ENCODE results near the gene RHOBTB3.

Gene RHOBTB3

GRCh38 chr5:95842854-95843544 is 111.9 kb downstream of the RHOBTB3 start:
- TF ChIP-seq ZNF274 (IDR thresholded peaks at IDR 0.05; ENCODE audit: low read depth, low read length): no peak
- H3K4me3 ChIP-seq (ENCODE audit: low read length): no peak overlapping the region

DNA sequence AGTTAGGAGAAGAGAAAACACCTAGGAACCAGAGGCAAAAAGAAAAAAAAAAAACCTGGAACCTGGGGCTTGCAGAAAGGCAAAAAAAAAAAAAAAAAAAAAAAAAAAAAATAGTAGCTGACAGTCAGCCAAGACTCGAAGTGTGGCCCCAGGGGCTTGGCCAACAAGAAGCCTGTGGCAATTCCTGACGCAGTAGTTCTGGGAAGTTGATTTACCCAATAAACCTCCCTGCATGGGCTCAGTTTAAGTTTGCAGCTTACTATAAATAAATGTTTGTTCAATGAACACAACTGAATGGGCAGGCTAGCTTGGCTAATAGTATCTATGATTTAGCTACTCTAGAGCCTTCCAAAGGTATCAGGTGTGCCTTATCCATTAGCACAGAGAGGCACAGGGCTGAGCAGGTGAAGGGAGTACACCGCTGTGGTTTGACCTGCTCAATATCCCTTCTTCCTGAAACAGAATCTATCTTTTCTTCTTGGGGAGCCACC is 112.6 kb downstream of the RHOBTB3 start:
- H3K4me3 ChIP-seq (ENCODE audit: low read length): no peak overlapping the region
- no peak for TF ChIP-seq ZNF274 (IDR thresholded peaks at IDR 0.05; ENCODE audit: low read depth, low read length)

DNA sequence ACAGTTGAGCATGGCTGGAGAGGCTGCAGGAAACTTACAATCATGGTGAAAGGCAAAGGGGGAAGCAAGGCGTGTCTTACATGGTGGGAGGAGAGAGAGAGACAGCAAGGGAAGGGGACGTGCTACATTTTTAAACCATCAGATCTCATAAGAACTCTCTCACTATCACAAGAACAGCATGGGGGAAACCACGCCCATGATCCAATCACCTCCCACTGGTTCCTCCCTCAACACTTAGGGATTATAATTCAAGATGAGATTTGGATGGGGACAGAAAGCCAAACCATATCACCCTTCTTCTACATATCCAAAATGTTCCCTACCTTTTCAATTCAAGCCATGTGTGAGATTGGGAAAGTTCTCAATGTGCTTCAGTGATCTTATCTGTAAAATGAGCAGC is 114.3 kb downstream of the RHOBTB3 start:
- no peak overlapping the region for H3K4me3 ChIP-seq (ENCODE audit: low read length)
- no peak for TF ChIP-seq ZNF274 (IDR thresholded peaks at IDR 0.05; ENCODE audit: low read depth, low read length)
